Loucy (cell line): ENCODE measurements around the gene MSANTD2.

Experiments used
- EZH2phosphoT487 ChIP-seq: fragments of 200-600 bp; IDR thresholded peaks from 2 replicates; pipeline ENCODE4 v1.6.1; 2018; ENCODE audit warnings: antibody characterized with exemption, mild to moderate bottlenecking, moderate library complexity, borderline replicate concordance
- TF ChIP-seq, protein P1 (sequence below): fragments of 200-600 bp; sonication (generic); conservative IDR thresholded peaks from 2 replicates; pipeline ENCODE4 v1.5.1; 2014; ENCODE audit warnings: mild to moderate bottlenecking, antibody characterized with exemption, low read length

DNA sequence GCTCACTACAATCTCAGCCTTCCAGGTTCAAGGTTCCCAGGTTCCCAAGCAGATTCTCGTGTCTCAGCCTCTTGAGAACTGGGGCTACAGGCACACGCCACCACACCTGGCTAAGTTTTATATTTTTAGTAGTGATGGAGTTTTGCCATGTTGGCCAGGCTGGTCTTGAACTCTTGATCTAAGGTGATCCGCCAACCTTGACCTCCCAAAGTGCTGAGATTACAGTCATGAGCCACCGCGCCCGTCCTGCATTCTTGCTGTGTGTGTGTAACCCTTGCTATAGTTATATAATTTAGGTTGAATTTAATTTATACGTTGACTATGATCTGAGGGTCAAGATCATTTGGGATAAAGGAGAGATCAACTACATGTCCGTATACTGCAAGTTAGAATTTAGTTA lies 35.7 kb upstream of the MSANTD2 start:
- TF ChIP-seq, protein P1, sequence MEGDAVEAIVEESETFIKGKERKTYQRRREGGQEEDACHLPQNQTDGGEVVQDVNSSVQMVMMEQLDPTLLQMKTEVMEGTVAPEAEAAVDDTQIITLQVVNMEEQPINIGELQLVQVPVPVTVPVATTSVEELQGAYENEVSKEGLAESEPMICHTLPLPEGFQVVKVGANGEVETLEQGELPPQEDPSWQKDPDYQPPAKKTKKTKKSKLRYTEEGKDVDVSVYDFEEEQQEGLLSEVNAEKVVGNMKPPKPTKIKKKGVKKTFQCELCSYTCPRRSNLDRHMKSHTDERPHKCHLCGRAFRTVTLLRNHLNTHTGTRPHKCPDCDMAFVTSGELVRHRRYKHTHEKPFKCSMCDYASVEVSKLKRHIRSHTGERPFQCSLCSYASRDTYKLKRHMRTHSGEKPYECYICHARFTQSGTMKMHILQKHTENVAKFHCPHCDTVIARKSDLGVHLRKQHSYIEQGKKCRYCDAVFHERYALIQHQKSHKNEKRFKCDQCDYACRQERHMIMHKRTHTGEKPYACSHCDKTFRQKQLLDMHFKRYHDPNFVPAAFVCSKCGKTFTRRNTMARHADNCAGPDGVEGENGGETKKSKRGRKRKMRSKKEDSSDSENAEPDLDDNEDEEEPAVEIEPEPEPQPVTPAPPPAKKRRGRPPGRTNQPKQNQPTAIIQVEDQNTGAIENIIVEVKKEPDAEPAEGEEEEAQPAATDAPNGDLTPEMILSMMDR: no peak
- TF ChIP-seq EZH2phosphoT487: no peak
